Vagina (tissue), 2 donors: ENCODE measurements around the gene SPTBN4.
"Not testable (repeated sequence)": the region's sequence is repeated elsewhere in the genome, so short reads cannot be mapped to it uniquely, and the experiment has no call there.

Source experiments
- POLR2A ChIP-seq, 2 donors: fragments of 450-650 bp; IDR thresholded peaks; one replicate each; pipeline ENCODE4 v1.6.1; 2017; ENCODE audit warnings: antibody characterized with exemption in 2 of 2, mild to moderate bottlenecking in 2 of 2, moderate library complexity in 2 of 2
- TF ChIP-seq, protein P1 (sequence below), 3 experiments: fragments of 450-650 bp in 2 of 3; fragments of 200-600 bp in 1 of 3; sonication (generic) in 1 of 3; IDR thresholded peaks; one replicate each; pipeline ENCODE4 v1.5.1; 2017 to 2019; ENCODE audit warnings: antibody characterized with exemption in 3 of 3, mild to moderate bottlenecking in 2 of 3, moderate library complexity in 2 of 3

DNA sequence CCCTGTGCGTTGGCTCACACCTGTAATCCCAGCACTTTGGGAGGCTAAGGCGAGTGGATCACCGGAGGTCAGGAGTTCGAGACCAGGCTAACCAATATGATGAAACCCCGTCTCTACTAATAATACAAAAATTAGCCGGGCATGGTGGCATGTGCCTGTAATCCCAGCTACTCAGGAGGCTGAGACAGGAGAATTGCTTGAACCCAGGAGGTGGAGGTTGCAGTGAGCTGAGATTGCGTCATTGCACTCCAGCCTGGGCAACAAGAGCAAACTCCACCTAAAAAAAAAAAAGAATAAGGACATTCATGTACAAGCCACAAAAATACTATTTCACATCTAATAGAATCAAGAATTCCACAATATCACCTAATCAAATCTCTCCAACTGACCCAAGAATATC lies 38.6 kb upstream of the SPTBN4 start:
- not testable (repeated sequence) for TF ChIP-seq POLR2A (IDR thresholded peaks at IDR 0.05)
- TF ChIP-seq, protein P1, sequence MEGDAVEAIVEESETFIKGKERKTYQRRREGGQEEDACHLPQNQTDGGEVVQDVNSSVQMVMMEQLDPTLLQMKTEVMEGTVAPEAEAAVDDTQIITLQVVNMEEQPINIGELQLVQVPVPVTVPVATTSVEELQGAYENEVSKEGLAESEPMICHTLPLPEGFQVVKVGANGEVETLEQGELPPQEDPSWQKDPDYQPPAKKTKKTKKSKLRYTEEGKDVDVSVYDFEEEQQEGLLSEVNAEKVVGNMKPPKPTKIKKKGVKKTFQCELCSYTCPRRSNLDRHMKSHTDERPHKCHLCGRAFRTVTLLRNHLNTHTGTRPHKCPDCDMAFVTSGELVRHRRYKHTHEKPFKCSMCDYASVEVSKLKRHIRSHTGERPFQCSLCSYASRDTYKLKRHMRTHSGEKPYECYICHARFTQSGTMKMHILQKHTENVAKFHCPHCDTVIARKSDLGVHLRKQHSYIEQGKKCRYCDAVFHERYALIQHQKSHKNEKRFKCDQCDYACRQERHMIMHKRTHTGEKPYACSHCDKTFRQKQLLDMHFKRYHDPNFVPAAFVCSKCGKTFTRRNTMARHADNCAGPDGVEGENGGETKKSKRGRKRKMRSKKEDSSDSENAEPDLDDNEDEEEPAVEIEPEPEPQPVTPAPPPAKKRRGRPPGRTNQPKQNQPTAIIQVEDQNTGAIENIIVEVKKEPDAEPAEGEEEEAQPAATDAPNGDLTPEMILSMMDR (IDR thresholded peaks at IDR 0.05), result not testable (repeated sequence)
